Ovary (tissue), 9 donors: ENCODE results near the gene TDRD3. TPM values are rescaled to one million over a fixed set of nuclear protein-coding genes. Genes with fewer than 3 reads are reported as not detected.

Source experiments
- DNase-seq, 5 donors: peaks; one replicate each; pipeline ENCODE4 v3.0.0-alpha.2; 2019 to 2020
- H3K27ac ChIP-seq, 2 donors: fragments of 200-600 bp; one replicate each; pipeline versions ENCODE4 v1.5.1 to v1.8.0; 2019 to 2022
- H3K27me3 ChIP-seq: fragments of 200-600 bp; one replicate; pipeline ENCODE4 v1.8.0; 2022
- H3K36me3 ChIP-seq: fragments of 200-600 bp; sonication (generic); one replicate; pipeline ENCODE4 v1.5.1; 2019
- H3K4me1 ChIP-seq: one replicate; pipeline ENCODE4 v1.8.1; 2013; ENCODE audit warnings: mild to moderate bottlenecking, moderate library complexity; ENCODE audit not compliant: insufficient read depth
- H3K4me3 ChIP-seq: fragments of 200-600 bp; sonication (generic); one replicate; pipeline ENCODE4 v1.5.1; 2017
- H3K9me3 ChIP-seq, 2 donors: fragments of 200-600 bp in 1 of 2; sonication (generic) in 1 of 2; one replicate each; pipeline versions ENCODE4 v1.5.1 to v1.8.1; 2013 to 2019; ENCODE audit warnings: mild to moderate bottlenecking in 1 of 2, moderate library complexity in 1 of 2
- EP300 ChIP-seq: sonication (generic); formaldehyde crosslinking; IDR thresholded peaks from one replicate; pipeline ENCODE4 v1.6.1; 2017; ENCODE audit warnings: antibody characterized with exemption
- POLR2A ChIP-seq: fragments of 450-650 bp; IDR thresholded peaks from one replicate; pipeline ENCODE4 v1.6.1; 2017; ENCODE audit warnings: antibody characterized with exemption, mild to moderate bottlenecking, moderate library complexity
- WGBS, 3 donors: extraction: QIAGEN DNeasy Blood & Tissue Kit in 1 of 3; methylation state at CpG; one replicate each; pipeline versions ENCODE4 v1.1.5 to v1.1.7; 2013 to 2017; 5-methylcytosine and 5-hydroxymethylcytosine counted together
- intact Hi-C, 4 donors: fragments of 100-400 bp; cut with DNase I; formaldehyde crosslinking; loops; one replicate each; pipeline versions ENCODE4 v1.11.0 to v1.15.1; 2022 to 2023
- polyA plus RNA-seq, 2 donors: library from polyadenylated mRNA; stranded (reverse); fragments of 200-250 nt in 1 of 2; fragments of 350-450 nt in 1 of 2; fragmentation: Illumina TruSeq in 1 of 2; extraction: RNeasy Lipid Tissue Mini Kit (QIAGEN cat#74804) in 1 of 2; gene quantifications; one replicate each; pipeline ENCODE4 v1.2.3, GENCODE V29; 2013 to 2014
- total RNA-seq, 7 donors: library from RNA; depleted of rRNA in 2 of 7; stranded (reverse); fragments of >200 nt in 2 of 7; fragmentation: NEBNext Ultra II Directional in 3 of 7; extraction: Animal tissue kit (Norgen Biotek cat#: 25700) in 3 of 7; gene quantifications; one replicate each; pipeline versions ENCODE4 v1.1.0 to v1.2.4, GENCODE V29; 2016 to 2023
- TF ChIP-seq, protein P1 (sequence below), 3 donors: fragments of 450-650 bp in 2 of 3; fragments of 200-600 bp in 1 of 3; IDR thresholded peaks; one replicate each; pipeline versions ENCODE4 v1.5.1 to v1.8.0; 2016 to 2022; ENCODE audit warnings: antibody characterized with exemption in 3 of 3, mild to moderate bottlenecking in 1 of 3
- donor health status: DM: no; HTN: no; CAD: no; lungs with moderate emphysema.
- donor health status: DM: no; HTN: no; CAD: no.
- donor health status: Bipolar disorder and iron deficiency.
- donor health status: DM: yes; HTN: yes; CAD: no.
- donor health status: DM: no; HTN: no; CAD: no.
- donor health status: DM: yes; HTN: yes; CAD: no.

Gene TDRD3
- total and polyA plus RNA-seq, 9 donors = 15.8 to 63.0 (median 40.8) TPM

DNA sequence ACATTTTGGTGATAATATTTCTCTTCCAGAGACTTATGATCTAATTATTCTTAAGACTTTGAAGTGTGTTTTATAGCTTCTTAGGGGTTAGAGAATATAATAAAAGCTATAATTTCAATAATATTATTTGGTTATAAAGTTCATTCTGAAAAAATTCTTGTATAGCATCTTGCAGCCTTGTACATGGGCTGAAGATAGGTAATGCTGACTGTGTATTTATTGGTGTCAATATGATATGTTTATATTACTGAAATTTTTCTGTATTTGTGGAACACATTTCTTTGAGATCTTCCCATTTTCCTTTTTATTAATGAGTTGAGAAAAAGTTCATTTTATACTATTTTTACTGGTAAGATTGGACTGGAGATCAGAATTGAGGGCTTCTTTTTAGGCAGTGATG is 87.8 kb downstream of the TDRD3 start:
- Histone ChIP-seq H3K27ac (no peak overlapping the region), H3K4me3 (no peak overlapping the region), H3K36me3 (no peaks in the 10 kb centered on the region), H3K27me3 (no peaks in the 10 kb centered on the region), H3K9me3 (peaks cover 0 to 4% of the 10 kb centered on the region in 2 donors), H3K4me1 (no peaks in the 10 kb centered on the region)
- intact Hi-C loops = no loop called here
- TF ChIP-seq POLR2A (no peak), EP300 (no peak)
- TF ChIP-seq, protein P1, sequence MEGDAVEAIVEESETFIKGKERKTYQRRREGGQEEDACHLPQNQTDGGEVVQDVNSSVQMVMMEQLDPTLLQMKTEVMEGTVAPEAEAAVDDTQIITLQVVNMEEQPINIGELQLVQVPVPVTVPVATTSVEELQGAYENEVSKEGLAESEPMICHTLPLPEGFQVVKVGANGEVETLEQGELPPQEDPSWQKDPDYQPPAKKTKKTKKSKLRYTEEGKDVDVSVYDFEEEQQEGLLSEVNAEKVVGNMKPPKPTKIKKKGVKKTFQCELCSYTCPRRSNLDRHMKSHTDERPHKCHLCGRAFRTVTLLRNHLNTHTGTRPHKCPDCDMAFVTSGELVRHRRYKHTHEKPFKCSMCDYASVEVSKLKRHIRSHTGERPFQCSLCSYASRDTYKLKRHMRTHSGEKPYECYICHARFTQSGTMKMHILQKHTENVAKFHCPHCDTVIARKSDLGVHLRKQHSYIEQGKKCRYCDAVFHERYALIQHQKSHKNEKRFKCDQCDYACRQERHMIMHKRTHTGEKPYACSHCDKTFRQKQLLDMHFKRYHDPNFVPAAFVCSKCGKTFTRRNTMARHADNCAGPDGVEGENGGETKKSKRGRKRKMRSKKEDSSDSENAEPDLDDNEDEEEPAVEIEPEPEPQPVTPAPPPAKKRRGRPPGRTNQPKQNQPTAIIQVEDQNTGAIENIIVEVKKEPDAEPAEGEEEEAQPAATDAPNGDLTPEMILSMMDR (IDR thresholded peaks at IDR 0.05) = no peak
- DNase-seq = no peak

GRCh38 chr13:60491531-60491930 is 94.5 kb downstream of the TDRD3 start:
- Histone ChIP-seq H3K9me3 (no peaks in the 10 kb centered on the region), H3K27me3 (no peaks in the 10 kb centered on the region), H3K4me3 (no peak overlapping the region), H3K27ac (no peak overlapping the region), H3K36me3 (no peaks in the 10 kb centered on the region), H3K4me1 (no peaks in the 10 kb centered on the region)
- TF ChIP-seq EP300 (no peak), POLR2A (no peak)
- TF ChIP-seq, protein P1 (IDR thresholded peaks at IDR 0.05) = no peak
- DNase-seq = no peak
- 86 to 91% (median 89%) methylated on average over 1 of the region's 1 CpG for WGBS, 3 donors
- intact Hi-C loops = no loop called here

DNA sequence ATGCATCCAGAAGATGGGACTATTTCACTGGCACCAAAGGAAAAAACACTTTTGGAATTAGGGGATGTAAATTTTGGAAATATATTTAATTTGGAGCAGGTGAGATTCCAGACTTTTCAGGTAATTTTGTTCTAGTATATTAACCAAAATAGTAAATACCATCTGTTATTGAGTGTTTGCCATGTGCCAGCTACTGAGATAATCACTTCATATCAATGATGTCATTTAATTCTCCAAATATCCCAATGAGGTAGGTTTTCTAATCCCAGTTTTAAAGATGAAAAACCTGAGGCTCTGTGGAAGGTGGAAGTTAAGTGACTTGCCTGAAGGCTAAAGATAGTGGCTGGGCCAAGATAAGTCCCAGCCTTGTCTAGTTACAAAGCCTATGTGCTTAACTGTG is 95.2 kb downstream of the TDRD3 start:
- TF ChIP-seq, protein P1 (IDR thresholded peaks at IDR 0.05) = no peak
- TF ChIP-seq EP300 (no peak), POLR2A (no peak)
- Histone ChIP-seq H3K27ac (no peak overlapping the region), H3K27me3 (no peaks in the 10 kb centered on the region), H3K4me3 (no peak overlapping the region), H3K36me3 (no peaks in the 10 kb centered on the region), H3K9me3 (no peaks in the 10 kb centered on the region), H3K4me1 (no peaks in the 10 kb centered on the region)
- DNase-seq = no peak
- intact Hi-C loops = no loop called here

- no peaks in the 10 kb centered on the region for H3K36me3 ChIP-seq
- no peak overlapping the region for H3K27ac ChIP-seq
- 82 to 92% (median 85%) methylated on average over 1 of the region's 1 CpG for WGBS, 3 donors
- H3K9me3 ChIP-seq = peaks cover 0 to 5% of the 10 kb centered on the region in 2 donors
- DNase-seq = no peak
- TF ChIP-seq POLR2A = no peak
- no peaks in the 10 kb centered on the region for H3K4me1 ChIP-seq
- no peak overlapping the region for H3K4me3 ChIP-seq
- intact Hi-C loops = no loop called here
- H3K27me3 ChIP-seq = no peaks in the 10 kb centered on the region
These were observed 97.3 kb downstream of the TDRD3 start for GRCh38 chr13:60494296-60494695.

- peaks cover 0 to 13% of the 10 kb centered on the region in 2 donors for H3K9me3 ChIP-seq
- TF ChIP-seq POLR2A = no peak
- TF ChIP-seq EP300 = no peak
- TF ChIP-seq, protein P1 (IDR thresholded peaks at IDR 0.05) = no peak
- H3K4me1 ChIP-seq = no peaks in the 10 kb centered on the region
- no peaks in the 10 kb centered on the region for H3K36me3 ChIP-seq
- no peak overlapping the region for H3K27ac ChIP-seq
- no peak overlapping the region for H3K4me3 ChIP-seq
- intact Hi-C loops = no loop called here
- H3K27me3 ChIP-seq = no peaks in the 10 kb centered on the region
- WGBS, 3 donors = 95 to 100% (median 97%) methylated on average over 1 of the region's 1 CpG
- no peak for DNase-seq
These were observed 104.2 kb downstream of the TDRD3 start for GRCh38 chr13:60501236-60501635.
